Measurements from ENCODE around the gene L3MBTL3.

DNA sequence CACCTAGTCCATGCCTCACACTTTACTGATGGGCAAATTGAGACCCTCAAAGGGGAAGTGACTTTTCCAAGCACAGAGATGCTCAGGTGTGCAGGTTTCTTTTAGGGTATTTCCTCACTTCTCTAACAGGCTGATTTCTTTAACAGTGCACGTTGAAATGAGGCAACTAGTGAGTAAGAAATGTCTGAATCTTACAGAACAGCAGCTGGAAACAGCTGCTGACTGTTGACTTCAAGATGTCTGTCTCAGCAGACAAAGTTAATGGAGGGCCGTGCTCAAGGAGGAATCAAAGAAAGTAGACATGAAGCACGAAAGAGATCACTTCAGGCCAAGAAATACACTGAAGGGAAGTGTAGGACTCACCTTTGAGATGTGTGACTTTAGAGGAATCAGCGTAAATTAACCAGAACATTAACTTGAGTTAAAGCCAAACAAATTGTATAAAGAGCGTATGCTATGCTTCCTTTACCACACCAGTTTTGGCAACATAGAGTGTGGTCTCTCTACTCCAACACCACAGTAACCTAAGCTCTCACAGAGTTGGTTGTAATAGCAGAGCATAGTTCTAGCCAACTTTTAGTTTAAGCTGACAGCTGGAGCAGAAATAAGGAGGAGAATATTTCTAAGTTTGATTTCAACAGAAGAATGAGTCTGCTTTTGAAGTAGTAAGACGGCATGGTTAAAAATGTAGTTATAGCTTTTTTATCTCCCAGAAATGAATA is 143.5 kb downstream of the L3MBTL3 start:
- TF ChIP-seq, protein P1, sequence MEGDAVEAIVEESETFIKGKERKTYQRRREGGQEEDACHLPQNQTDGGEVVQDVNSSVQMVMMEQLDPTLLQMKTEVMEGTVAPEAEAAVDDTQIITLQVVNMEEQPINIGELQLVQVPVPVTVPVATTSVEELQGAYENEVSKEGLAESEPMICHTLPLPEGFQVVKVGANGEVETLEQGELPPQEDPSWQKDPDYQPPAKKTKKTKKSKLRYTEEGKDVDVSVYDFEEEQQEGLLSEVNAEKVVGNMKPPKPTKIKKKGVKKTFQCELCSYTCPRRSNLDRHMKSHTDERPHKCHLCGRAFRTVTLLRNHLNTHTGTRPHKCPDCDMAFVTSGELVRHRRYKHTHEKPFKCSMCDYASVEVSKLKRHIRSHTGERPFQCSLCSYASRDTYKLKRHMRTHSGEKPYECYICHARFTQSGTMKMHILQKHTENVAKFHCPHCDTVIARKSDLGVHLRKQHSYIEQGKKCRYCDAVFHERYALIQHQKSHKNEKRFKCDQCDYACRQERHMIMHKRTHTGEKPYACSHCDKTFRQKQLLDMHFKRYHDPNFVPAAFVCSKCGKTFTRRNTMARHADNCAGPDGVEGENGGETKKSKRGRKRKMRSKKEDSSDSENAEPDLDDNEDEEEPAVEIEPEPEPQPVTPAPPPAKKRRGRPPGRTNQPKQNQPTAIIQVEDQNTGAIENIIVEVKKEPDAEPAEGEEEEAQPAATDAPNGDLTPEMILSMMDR (IDR thresholded peaks at IDR 0.05) = no peak
- TF ChIP-seq POLR2A (IDR thresholded peaks at IDR 0.05) (no peak), POLR2AphosphoS5 (IDR thresholded peaks at IDR 0.05) (no peak)
